ENCODE results near the gene ACAD10.

Gene ACAD10

DNA sequence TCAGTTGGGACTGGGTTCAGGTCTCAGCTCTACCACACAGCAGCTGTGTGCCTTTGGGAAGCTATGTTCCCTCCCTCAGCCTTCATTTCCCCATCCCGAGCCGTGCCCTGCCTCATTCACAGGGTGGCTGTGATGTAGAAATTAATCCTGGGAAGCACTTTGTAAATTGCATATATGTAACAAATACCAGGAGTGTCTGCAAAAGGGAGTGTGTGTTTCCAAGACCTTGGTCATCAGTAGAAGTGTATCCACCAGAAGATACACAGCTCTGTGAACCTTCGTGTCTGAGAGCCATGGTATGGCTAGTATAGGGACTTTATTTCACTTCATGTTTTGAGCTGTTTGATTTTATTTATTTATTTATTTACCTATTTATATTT, 107.0 kb downstream of the ACAD10 start:
- DNase-seq (ENCODE audit: low read depth), result no peak
- H3K4me3 ChIP-seq (ENCODE audit: low read depth, low read length), result no peak overlapping the region
- TF ChIP-seq, protein P1, sequence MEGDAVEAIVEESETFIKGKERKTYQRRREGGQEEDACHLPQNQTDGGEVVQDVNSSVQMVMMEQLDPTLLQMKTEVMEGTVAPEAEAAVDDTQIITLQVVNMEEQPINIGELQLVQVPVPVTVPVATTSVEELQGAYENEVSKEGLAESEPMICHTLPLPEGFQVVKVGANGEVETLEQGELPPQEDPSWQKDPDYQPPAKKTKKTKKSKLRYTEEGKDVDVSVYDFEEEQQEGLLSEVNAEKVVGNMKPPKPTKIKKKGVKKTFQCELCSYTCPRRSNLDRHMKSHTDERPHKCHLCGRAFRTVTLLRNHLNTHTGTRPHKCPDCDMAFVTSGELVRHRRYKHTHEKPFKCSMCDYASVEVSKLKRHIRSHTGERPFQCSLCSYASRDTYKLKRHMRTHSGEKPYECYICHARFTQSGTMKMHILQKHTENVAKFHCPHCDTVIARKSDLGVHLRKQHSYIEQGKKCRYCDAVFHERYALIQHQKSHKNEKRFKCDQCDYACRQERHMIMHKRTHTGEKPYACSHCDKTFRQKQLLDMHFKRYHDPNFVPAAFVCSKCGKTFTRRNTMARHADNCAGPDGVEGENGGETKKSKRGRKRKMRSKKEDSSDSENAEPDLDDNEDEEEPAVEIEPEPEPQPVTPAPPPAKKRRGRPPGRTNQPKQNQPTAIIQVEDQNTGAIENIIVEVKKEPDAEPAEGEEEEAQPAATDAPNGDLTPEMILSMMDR (IDR thresholded peaks at IDR 0.05; ENCODE audit: control insufficient read depth, extremely low read depth, insufficient read depth), result no peak

DNA sequence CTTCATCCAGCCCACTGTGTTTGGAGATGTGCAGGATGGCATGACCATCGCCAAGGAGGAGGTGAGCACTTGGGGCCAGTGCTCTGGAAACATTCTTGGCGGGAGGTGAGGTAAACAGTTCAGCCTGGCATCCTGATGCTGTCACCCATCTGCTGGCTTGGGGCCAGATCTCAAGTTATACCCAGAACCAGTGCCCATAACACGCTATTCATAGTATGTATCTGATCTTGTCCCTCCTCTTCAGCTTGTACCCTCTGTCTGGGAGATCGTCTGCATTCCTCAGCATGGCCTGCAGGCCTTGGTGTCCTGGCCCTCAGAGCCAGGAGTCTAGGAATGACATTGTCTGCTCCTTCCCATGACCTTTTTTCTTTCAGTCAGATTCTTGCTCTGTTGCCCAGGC, 112.3 kb downstream of the ACAD10 start:
- no peak for DNase-seq (ENCODE audit: low read depth)
- TF ChIP-seq, protein P1 (IDR thresholded peaks at IDR 0.05; ENCODE audit: control insufficient read depth, extremely low read depth, insufficient read depth), result no peak
- no peak overlapping the region for H3K4me3 ChIP-seq (ENCODE audit: low read depth, low read length)

DNA sequence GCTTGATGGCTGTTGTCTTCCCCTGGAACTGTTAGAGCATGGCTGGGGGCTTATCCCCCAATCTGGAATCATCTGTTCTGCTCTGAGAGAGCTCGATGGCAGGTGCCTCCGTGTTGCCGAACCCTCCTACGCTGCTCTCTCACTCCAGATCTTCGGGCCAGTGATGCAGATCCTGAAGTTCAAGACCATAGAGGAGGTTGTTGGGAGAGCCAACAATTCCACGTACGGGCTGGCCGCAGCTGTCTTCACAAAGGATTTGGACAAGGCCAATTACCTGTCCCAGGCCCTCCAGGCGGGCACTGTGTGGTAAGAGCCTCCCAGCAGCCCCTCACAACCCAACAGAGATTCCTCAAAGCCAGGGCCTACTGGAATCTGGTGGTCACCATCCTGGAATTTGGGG, 113.9 kb downstream of the ACAD10 start:
- no peak for DNase-seq (ENCODE audit: low read depth)
- TF ChIP-seq, protein P1 (IDR thresholded peaks at IDR 0.05; ENCODE audit: control insufficient read depth, extremely low read depth, insufficient read depth), result no peak
- no peak overlapping the region for H3K4me3 ChIP-seq (ENCODE audit: low read depth, low read length)

DNA sequence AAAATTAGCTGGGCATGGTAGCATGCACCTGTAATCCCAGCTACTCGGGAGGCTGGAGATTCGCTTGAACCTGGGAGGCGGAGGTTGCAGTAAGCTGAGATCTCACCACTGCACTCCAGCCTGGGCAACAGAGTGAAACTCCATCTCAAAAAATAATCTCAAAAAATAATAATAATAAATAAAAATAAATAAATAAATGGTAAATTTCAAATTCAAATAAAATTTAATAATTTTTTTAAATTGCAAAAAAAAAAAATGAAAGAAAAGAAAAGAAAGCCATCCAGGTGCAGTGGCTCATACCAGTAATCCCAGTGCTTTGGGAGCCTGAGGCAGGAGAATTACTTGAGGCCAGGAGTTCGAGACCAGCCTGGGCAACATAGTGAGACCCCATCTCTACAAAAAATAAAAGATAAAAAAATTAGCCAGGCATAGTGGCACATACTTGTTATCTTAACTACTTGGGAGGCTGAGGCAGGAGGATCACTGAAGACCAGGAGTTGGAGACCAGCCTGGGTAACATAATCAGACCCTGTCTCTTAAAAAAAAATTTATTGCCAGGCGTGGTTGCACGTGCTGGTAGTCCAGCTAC, 117.3 kb downstream of the ACAD10 start:
- TF ChIP-seq, protein P1 (IDR thresholded peaks at IDR 0.05; ENCODE audit: control insufficient read depth, extremely low read depth, insufficient read depth), result no peak
- H3K4me3 ChIP-seq (ENCODE audit: low read depth, low read length), result no peak overlapping the region
- DNase-seq (ENCODE audit: low read depth), result no peak

DNA sequence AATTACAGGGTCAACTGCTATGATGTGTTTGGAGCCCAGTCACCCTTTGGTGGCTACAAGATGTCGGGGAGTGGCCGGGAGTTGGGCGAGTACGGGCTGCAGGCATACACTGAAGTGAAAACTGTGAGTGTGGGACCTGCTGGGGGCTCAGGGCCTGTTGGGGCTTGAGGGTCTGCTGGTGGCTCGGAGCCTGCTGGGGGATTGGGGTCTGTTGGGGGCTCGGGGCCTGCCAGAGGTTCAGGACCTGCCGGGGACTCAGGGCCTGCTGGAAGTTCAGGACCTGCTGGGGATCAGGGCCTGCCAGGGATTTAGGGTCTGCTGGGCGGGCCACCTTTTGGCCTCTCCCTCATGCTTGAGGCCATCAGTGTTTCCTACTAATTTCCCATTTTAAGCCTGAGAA, 118.0 kb downstream of the ACAD10 start:
- TF ChIP-seq, protein P1 (IDR thresholded peaks at IDR 0.05; ENCODE audit: control insufficient read depth, extremely low read depth, insufficient read depth), result no peak
- no peak overlapping the region for H3K4me3 ChIP-seq (ENCODE audit: low read depth, low read length)
- DNase-seq (ENCODE audit: low read depth), result no peak

DNA sequence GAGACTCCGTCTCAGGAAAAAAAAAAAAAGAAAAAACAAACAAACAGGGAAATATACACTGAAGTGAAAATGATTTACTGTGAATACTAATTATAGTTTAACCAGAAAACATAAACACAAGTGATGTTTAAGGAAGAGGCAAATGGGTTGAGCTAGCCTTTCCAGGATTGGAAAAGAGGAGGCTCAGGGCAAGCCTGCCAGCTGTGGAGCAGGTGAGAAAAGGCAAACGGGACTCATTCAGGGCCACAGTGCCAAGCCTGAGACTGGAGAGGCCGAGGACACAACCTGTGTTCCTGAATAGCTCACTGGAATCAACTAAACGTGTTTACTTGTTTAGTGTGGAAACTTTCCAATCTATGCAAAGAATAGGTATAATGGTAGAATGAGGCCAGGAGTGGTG, 120.5 kb downstream of the ACAD10 start:
- no peak for DNase-seq (ENCODE audit: low read depth)
- no peak overlapping the region for H3K4me3 ChIP-seq (ENCODE audit: low read depth, low read length)
- TF ChIP-seq, protein P1 (IDR thresholded peaks at IDR 0.05; ENCODE audit: control insufficient read depth, extremely low read depth, insufficient read depth), result no peak
